HG03432 (cell line): ENCODE data around the gene EVL.

ENCODE experiments used
- ATAC-seq: cut with Tn5 transposase; IDR thresholded peaks from one replicate; pipeline ENCODE4 v1.9.1; 2021; ENCODE audit warnings: mild to moderate bottlenecking, moderate library complexity; ENCODE audit not compliant: unreplicated experiment

Gene EVL

GRCh38 chr14:100082723-100083122 lies 17.5 kb downstream of the EVL start:
- no peak for ATAC-seq

- no peak for ATAC-seq
Measured at GRCh38 chr14:100083706-100084105, 18.5 kb downstream of the EVL start.

- ATAC-seq = no peak
Measured at GRCh38 chr14:100084591-100084990, 19.4 kb downstream of the EVL start.

GRCh38 chr14:100085462-100085861 lies 20.2 kb downstream of the EVL start:
- no peak for ATAC-seq

- ATAC-seq = no peak
Measured at GRCh38 chr14:100086361-100086760, 21.1 kb downstream of the EVL start.

- ATAC-seq = no peak
Measured at GRCh38 chr14:100088226-100088625, 23.0 kb downstream of the EVL start.

GRCh38 chr14:100091386-100091785 lies 26.2 kb downstream of the EVL start:
- no peak for ATAC-seq

- no peak for ATAC-seq
Measured at GRCh38 chr14:100092832-100093231, 27.6 kb downstream of the EVL start.

GRCh38 chr14:100093319-100093718 lies 28.1 kb downstream of the EVL start:
- ATAC-seq = no peak

- ATAC-seq = no peak
Measured at GRCh38 chr14:100096656-100097055, 31.4 kb downstream of the EVL start.

- ATAC-seq = no peak
Measured at GRCh38 chr14:100098171-100098570, 32.9 kb downstream of the EVL start.

GRCh38 chr14:100100032-100100703 lies 34.9 kb downstream of the EVL start:
- ATAC-seq = no peak

GRCh38 chr14:100102156-100102785 lies 37.0 kb downstream of the EVL start:
- ATAC-seq = no peak

- ATAC-seq = no peak
Measured at GRCh38 chr14:100103250-100104005, 38.2 kb downstream of the EVL start.

GRCh38 chr14:100104006-100104352 lies 38.8 kb downstream of the EVL start:
- no peak for ATAC-seq

- ATAC-seq = no peak
Measured at GRCh38 chr14:100104523-100105300, 39.5 kb downstream of the EVL start.

- no peak for ATAC-seq
Measured at GRCh38 chr14:100105357-100106169, 40.3 kb downstream of the EVL start.

GRCh38 chr14:100106250-100107112 lies 41.3 kb downstream of the EVL start:
- ATAC-seq = no peak

- no peak for ATAC-seq
Measured at GRCh38 chr14:100107236-100107635, 42.0 kb downstream of the EVL start.
